Activated T-helper 9 cell treated with anti-CD3 and anti-CD28 coated beads, Interleukin-2, amount 50 U/mL, for 16 hours (primary cell): ENCODE data around the gene ADAMTS14.

ENCODE experiments used
- DNase-seq: peaks from one replicate; pipeline ENCODE4 v3.0.0-alpha.2; 2020; ENCODE audit warnings: low read depth

Gene ADAMTS14

DNA sequence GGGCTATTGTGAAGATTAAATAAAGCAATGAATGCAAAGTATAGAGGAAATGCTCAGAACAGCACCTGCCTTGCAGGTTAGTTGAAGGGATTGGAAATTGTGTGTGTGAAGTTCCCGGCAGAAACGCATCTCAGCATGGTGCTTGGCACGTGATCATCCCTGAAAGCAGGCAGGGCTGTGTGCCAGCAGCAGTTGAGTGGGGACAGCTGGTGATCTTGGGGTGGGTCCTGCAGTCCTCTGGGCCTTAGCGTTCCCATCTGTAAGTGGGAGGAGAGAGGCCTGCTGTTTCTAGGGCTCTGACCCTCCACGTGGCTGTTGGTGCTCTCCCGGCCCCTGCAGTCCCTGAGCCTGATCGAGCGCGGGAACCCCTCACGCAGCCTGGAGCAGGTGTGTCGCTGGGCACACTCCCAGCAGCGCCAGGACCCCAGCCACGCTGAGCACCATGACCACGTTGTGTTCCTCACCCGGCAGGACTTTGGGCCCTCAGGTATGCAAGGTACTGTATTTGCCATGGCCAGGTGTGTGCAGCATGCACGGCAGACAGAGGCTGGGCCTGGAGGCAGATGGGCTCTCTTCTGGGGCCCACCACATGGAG lies 57.6 kb downstream of the ADAMTS14 start:
- DNase-seq = no peak

DNA sequence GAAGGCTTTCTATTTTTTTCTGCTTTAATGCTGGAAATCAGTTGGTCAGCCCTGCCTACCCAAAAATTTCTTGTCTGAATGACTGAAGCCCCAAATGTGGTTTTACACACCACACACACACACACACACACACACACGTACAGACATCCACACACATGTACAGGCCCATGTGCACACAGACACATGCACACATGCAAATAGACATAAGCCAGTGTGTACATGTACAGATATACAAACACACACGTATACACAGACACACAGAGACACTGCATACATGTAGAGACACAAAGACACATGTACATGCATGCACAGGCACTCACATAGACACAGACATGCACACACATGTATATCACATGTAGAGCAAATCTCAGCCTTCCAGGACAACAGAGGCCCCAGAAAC lies 58.6 kb downstream of the ADAMTS14 start:
- DNase-seq = no peak

DNA sequence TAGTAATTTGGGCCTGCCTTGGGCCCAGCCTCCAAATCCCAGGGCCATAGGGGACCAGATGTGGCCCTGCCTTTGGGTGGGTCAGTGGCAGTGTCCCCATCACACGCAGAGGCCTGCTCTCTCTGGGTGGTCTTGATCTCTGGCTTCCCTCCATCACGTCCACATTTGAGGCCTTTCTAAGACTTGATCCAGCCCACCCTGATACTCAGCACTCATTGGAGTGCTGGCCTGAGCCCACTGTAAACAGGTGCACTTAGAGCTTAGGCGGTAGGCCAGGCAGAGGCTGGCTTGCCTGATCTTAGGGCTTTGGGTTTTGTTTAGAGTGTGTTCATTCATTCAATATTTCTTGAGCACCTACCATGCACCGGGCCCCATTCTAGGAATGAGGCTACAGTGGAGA lies 60.3 kb downstream of the ADAMTS14 start:
- DNase-seq = no peak

DNA sequence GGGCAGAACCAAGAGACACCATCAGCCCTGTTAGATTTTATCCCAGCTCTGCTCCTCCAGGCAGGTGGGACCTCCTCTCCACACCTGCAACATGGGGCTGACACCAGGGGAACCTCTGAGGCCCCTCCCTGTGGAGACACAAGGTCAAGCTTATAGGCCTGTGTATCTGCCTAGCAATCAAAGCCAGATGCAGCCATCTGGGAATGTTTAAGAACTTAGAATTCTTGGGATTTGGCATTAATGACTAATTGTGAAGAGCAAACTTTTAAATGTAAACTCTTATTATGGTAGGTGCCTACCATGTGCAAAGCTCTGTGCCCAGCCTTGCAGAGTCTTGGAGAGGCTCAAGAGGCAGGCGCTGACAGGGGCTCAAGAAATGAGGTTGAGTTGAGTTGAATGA lies 60.7 kb downstream of the ADAMTS14 start:
- DNase-seq = no peak

DNA sequence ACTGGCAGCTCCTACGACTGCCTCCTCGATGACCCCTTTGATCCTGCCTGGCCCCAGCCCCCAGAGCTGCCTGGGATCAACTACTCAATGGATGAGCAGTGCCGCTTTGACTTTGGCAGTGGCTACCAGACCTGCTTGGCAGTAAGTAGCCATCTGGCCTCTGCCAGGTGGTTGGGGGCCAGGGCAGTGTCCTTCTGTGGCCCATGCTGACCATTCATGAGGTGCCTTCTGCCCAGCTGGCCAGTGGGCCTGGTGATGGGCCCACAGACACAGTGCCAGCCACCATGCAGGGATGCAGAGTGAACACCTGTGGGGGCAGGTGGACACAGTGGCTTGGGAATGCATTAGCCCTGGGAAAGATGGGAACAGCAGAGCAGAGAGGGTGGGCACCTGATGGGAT lies 62.9 kb downstream of the ADAMTS14 start:
- no peak for DNase-seq

DNA sequence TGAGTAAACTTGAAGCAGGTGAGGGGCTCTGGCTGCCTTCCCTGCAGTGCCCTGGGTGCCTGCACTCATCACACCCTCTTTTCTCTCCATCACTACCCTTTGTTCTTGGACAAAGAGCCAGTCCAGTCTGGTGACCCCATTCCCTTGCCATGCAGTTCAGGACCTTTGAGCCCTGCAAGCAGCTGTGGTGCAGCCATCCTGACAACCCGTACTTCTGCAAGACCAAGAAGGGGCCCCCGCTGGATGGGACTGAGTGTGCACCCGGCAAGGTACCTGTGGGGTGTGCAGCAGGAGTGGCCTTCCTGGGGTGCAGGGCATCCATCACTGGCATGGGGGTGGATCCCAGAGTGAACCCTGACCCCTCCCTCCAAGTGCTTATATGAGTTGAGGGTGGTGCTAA lies 64.2 kb downstream of the ADAMTS14 start:
- DNase-seq = no peak

DNA sequence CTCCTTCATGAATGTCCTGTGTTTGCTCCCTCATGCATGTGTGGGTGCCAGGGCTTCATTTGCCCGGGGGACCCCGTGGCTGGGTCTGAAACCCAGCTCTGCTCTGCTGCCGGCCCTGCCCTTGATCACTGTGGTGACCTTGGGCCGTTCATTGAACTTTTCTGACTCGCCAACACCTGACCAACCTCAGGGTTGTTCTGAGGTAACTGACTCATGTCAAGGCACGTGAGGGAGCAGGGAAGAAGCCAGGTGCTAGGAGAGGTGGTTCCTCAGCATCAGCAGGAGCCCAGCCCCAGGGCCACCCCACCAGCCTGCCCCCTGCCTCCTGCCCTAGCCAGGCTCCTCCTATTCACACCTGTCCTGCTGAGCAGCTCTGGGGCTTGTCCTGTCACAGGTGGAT lies 64.9 kb downstream of the ADAMTS14 start:
- DNase-seq = no peak

DNA sequence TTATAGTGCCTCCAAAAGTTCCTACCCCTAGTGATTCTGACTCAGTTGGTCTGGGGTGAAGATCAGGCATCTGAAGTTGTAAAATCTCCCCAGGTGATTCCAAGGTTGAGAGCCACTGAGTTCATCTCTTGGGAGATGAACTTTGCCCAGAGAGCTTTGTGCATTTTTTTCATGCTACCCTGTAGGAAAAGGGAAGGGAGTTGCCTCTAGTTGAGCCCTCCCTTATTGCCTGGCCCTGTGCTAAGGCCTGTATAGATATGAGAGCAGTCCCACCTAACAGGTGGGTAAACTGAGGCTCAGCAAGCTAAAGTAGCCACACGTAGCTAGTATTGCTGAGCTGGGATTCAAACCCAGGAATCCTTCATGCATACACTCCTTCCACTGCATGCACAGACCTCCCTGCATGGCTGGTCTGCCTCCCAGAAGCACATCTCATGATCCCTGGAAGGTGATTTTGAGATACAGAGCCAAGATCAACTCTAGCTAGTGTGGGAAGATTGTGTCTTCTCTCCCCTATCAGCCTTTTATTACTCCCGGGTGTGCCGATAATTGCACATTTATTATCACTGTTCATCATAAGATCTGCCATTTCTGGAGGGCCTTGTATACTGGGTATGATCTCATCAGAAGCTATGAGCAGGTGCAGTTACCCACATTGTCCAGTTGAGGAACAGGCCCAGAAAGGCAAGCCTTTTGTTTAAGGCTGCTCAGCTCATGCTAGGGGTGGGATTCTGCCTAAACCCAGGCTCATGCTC lies 65.9 kb downstream of the ADAMTS14 start:
- DNase-seq = no peak

DNA sequence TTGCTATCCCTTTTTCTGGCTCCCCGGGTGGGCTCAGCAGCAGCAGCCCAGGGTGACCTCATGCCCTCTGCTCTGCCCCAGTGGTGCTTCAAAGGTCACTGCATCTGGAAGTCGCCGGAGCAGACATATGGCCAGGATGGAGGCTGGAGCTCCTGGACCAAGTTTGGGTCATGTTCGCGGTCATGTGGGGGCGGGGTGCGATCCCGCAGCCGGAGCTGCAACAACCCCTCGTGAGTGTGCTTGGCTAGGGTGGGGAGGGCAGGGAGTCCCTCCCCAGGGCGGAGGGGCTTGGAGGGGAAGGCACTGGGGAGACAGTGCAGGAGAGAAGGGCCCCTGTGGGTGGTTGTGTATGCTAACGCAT lies 66.4 kb downstream of the ADAMTS14 start:
- no peak for DNase-seq

DNA sequence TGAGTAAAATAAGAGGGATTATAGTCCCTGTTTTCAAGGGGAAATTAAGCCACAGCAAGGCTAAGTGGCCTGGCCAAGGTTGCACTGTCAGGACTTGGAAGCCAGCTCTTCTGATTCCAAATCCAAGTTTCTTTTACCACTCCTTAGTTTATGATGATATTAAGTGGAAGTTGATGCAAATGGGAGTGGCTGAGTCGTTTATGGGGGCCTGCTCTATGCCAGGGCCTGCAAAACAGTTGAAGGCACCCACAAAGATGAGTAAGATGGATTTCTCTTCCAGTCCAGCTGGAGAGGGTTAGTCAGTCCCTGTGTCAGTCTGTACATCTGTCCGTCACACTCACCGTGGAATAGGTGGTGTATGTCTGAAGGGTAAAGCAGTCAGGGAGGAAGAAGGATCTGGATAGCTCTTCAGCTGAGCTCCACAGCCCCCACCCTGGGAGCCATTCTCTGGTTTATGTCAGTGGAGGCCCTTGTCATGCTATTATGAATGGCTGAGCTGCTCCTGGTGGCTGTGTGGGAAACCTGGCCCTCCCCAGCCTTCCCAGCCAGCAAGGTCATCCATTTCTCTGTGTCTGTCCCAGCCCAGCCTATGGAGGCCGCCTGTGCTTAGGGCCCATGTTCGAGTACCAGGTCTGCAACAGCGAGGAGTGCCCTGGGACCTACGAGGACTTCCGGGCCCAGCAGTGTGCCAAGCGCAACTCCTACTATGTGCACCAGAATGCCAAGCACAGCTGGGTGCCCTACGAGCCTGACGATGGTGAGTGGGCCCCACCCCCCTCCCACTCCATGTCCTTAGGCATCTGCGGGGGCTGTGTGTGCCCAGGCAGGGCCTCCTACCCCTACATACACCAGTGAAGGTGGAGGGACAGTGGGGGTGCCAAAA lies 68.3 kb downstream of the ADAMTS14 start:
- no peak for DNase-seq

GRCh38 chr10:70742537-70743429 lies 70.5 kb downstream of the ADAMTS14 start:
- DNase-seq = no peak

DNA sequence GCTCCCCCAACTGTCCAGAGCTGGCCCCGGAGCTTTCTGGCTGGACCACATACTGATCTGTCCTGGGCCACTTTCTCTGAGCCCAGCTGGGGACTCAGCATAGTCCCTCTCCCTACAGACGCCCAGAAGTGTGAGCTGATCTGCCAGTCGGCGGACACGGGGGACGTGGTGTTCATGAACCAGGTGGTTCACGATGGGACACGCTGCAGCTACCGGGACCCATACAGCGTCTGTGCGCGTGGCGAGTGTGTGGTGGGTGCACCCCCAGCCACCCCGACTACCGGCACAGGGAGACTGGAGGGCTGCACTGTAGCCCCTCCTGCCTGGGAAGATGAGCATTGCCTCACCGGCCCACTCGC lies 71.1 kb downstream of the ADAMTS14 start:
- no peak for DNase-seq

- no peak for DNase-seq
Observed at GRCh38 chr10:70743879-70744278, 71.6 kb downstream of the ADAMTS14 start.

GRCh38 chr10:70744617-70745143 lies 72.4 kb downstream of the ADAMTS14 start:
- DNase-seq = no peak

DNA sequence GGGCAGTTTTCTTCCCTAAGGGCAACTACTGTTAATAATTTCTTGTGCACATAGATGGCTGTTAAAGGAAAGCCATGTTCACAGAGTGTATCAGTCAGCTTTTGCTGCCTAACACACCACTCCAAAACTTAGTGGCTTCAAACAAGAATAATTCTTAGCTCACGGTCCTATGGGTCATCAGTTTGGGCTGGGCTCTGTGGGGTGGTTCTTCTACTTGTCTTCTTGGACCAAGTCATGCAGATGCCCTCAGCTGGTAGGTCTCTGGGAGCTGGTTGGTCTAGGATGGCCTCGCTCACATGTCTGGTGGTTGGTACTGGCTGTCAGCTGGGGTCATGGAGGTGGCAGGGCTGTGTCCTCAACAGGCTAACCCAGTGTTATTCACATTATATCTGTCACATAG lies 73.2 kb downstream of the ADAMTS14 start:
- no peak for DNase-seq

DNA sequence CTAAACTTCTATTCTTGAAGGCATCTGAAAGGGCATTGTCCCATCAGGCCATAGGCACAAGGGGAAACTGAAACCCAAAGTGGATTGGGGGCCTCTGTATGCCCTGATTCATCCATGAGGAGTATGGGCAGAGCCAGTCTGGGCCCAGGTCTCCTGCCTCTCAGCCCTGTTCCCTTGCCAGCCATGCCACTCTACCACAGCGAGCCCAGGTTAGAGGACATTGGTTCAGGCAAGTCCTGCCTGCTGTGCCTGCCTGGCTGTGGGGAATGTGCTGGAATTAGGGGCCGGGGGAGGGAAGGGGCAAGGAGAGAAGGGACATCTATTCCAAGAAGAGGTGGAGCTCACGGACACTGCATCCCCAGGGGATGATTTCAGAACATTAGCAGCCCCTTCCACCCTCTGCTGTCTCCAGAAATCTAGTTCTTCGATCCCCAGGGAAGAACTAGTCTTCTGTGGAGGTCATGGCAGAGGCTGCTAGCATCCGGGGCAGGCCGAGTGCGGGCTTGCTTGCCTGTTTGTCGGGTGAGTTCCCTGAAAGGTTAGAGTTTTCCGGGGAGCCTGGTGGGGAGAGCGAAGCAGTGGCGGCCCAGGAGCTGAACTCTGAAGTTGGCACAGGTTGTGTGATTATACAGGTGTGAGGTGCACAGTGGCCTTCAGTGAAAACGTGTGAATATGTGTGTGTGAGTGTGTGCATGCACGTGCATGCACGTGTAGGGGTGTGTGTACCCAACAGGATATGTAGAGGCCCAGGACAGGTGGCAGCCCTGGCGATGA lies 75.1 kb downstream of the ADAMTS14 start:
- DNase-seq = no peak

DNA sequence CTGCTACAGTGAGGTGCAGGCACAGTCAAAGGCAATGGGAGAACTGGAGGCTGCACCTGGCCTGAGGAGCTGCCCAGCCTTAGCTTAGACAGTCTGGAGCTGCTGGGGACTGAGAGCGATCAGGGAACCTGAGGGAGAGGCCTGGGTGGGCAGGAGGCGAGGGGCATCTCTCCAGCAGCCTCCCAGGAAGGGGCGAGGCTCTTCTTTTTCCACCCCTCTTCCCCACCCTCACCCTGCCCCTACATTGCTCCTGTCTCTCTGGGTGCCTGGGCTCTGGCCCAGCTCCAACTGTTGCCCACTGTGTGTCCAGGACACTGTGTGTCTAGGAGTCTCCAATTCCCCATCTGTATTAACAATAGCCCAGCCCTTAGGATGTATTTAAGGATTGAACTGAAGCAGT lies 76.0 kb downstream of the ADAMTS14 start:
- DNase-seq = no peak

- DNase-seq = no peak
Observed at GRCh38 chr10:70748801-70749573, 76.7 kb downstream of the ADAMTS14 start.

DNA sequence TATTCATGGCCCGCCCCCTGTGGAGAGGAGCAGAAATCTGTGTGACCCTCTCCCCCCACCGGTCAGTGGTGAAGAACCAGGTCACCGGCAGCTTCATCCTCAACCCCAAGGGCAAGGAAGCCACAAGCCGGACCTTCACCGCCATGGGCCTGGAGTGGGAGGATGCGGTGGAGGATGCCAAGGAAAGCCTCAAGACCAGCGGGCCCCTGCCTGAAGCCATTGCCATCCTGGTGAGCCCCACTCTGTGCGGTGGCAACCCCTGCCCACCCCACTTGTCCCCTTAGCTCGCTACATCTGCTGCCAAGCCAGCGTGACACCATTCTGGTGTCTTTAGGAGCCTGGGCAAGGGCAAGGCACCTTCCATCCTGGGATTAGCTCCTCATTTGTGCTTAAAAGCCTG lies 77.5 kb downstream of the ADAMTS14 start:
- DNase-seq = no peak

DNA sequence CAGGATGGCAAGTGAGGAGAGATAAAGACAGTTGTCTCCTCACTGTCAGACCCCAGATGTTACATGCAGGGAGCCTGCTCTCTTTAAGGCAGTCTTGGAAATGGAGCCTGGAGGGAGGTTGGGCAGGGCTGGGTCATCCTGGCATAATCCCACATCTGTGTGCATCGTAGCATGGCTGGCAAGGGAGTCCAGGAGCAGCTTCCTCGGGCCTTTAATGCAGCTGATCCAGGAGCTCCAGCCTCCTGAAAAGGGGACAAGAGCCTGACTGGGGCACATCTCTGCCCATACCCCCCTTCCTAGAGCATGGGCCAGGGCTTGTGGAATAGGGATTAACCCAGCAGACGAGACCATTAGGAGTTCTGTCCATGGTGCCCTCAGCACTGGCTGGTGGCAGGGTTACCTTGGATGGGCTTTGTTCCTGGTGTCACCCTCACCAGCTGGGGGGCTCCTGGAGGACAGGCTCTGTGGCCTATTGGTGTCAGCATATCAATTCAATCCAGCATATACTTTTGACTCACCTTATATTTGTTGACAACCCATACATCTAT lies 77.9 kb downstream of the ADAMTS14 start:
- DNase-seq = no peak
